Immature natural killer cell (primary cell): ENCODE results near the gene MEPE. TPM values are rescaled to one million over a fixed set of nuclear protein-coding genes. Genes with fewer than 3 reads are reported as not detected.

Source experiments
- DNase-seq, 3 donors: peaks; one replicate each; pipeline ENCODE4 v3.0.0; 2022; ENCODE audit warnings: mixed read lengths in 1 of 3
- H3K27ac Mint-ChIP-seq, 6 donors: one replicate each; pipeline ENCODE4 v1.8.0; 2020; ENCODE audit warnings: mixed read lengths in 6 of 6, mild to moderate bottlenecking in 5 of 6, inconsistent platforms in 4 of 6, moderate library complexity in 3 of 6
- H3K27me3 Mint-ChIP-seq, 3 donors: one replicate each; pipeline ENCODE4 v1.8.0; 2020 to 2021; ENCODE audit warnings: low read depth in 3 of 3, mild to moderate bottlenecking in 3 of 3, mixed read lengths in 3 of 3, moderate library complexity in 3 of 3, inconsistent platforms in 1 of 3
- H3K36me3 Mint-ChIP-seq, 3 donors: one replicate each; pipeline ENCODE4 v1.8.0; 2020; ENCODE audit warnings: mixed read lengths in 3 of 3, inconsistent platforms in 2 of 3, mild to moderate bottlenecking in 2 of 3
- H3K4me1 Mint-ChIP-seq, 2 donors: one replicate each; pipeline ENCODE4 v1.8.0; 2020; ENCODE audit warnings: inconsistent platforms in 2 of 2, mild to moderate bottlenecking in 2 of 2, mixed read lengths in 2 of 2, moderate library complexity in 1 of 2
- H3K4me3 Mint-ChIP-seq, 5 donors: one replicate each; pipeline ENCODE4 v1.8.0; 2020; ENCODE audit warnings: mild to moderate bottlenecking in 5 of 5, mixed read lengths in 5 of 5, inconsistent platforms in 3 of 5, moderate library complexity in 3 of 5
- H3K9me3 Mint-ChIP-seq, 6 donors: one replicate each; pipeline ENCODE4 v1.8.0; 2020; ENCODE audit warnings: mild to moderate bottlenecking in 6 of 6, mixed read lengths in 6 of 6, inconsistent platforms in 4 of 6, moderate library complexity in 3 of 6
- polyA plus RNA-seq, 3 donors: library from polyadenylated mRNA; unstranded; fragments of 300-500 nt; fragmentation: Illumina TruSeq; gene quantifications; one replicate each; pipeline ENCODE4 v1.2.3, GENCODE V29; 2021

The MEPE gene
- polyA plus RNA-seq, 3 donors from 2014 or later, result not detected

DNA sequence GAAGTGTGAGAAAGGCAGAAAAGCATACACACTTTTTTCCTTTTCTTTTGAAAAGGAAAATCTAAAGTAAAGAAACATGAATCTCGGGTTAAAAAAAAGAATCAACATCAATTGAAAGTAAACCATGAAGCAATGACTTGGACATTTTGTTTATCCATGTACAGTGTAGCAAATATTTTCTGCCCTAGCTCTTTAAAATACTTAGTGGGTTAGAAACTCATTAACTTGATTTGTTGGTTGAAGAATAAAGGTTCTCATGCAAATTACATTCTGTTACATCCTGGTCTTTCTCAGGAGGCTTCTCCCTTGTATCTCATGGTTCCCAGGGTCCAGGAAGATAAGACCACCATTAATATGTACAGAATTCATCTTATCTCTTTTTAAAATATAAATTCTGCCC, 9.0 kb upstream of the MEPE start:
- Mint-ChIP-seq H3K4me3 (no peak overlapping the region), H3K36me3 (no peaks in the 10 kb centered on the region), H3K9me3 (peaks cover 0 to 4% (median 2%) of the 10 kb centered on the region in 6 donors), H3K27me3 (peaks cover 2 to 5% (median 4%) of the 10 kb centered on the region in 3 donors), H3K27ac (no peak overlapping the region), H3K4me1 (no peaks in the 10 kb centered on the region)
- no peak for DNase-seq

DNA sequence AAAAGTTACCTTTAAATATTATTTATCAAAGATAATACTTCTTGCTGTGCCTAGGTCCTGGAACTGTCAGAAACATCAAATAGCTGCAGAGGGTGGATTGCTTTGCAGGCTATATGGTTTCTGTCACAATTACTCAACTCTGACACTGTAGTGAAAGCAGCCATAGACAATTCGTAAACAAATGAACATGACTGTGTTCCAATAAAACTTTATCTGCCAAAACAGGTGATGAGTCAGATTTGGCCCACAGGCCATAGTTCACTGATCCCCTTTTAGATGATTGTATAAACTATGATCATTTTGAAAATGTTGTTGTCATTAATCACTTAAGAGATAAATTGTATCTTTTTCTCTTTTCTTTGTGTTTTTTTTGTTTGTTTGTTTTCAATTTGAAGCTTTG, 8.4 kb upstream of the MEPE start:
- peaks cover 0 to 5% (median 4%) of the 10 kb centered on the region in 3 donors for H3K27me3 Mint-ChIP-seq
- peaks cover 0 to 4% (median 2%) of the 10 kb centered on the region in 6 donors for H3K9me3 Mint-ChIP-seq
- no peaks in the 10 kb centered on the region for H3K36me3 Mint-ChIP-seq
- no peak overlapping the region for H3K27ac Mint-ChIP-seq
- H3K4me1 Mint-ChIP-seq, result no peaks in the 10 kb centered on the region
- DNase-seq, result no peak
- no peak overlapping the region for H3K4me3 Mint-ChIP-seq

DNA sequence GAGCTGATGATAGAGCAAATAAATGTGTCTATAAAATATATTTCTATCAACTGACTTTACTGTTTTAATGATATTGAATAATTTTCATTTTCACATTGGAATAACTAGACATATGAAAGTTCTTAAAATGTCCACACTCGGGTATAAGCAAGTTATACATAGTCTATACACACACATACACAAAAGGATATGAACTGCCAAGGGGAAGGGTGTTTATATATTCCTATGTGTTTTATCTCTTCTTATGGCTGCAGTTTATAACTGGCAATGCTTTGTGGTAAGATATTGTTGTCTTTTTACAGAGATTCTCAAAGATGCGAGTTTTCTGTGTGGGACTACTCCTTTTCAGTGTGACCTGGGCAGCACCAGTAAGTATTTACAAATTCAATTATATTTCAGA, 1.6 kb downstream of the MEPE start:
- H3K36me3 Mint-ChIP-seq, result no peaks in the 10 kb centered on the region

DNA sequence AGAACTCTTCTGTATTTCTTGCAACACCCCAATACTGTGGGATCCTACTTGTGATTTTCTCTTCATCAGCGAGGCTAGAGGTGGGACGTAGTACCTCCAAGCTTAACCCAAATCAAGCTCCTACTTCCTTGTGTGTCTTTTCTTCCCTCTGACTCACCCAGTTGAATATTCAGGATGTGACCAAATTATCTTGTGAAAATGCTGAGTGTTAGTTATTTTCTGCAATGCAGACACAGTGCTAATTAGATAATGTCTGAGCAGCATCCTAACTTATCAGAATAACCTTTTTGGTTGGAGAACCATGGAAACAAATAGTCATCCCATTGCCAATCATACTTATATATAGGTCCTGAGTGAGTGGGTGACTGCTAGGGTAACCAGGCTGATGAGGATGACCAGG, 2.4 kb downstream of the MEPE start:
- no peaks in the 10 kb centered on the region for H3K4me1 Mint-ChIP-seq
- H3K27ac Mint-ChIP-seq, result no peak overlapping the region
- peaks cover 4 to 8% (median 6%) of the 10 kb centered on the region in 3 donors for H3K27me3 Mint-ChIP-seq
- DNase-seq, result no peak
- H3K36me3 Mint-ChIP-seq, result no peaks in the 10 kb centered on the region
- no peaks in the 10 kb centered on the region for H3K9me3 Mint-ChIP-seq
- H3K4me3 Mint-ChIP-seq, result no peak overlapping the region

More for the DNA sequence above, 1.6 kb downstream of the MEPE start:
- Mint-ChIP-seq H3K27me3 (peaks cover 3 to 8% (median 5%) of the 10 kb centered on the region in 3 donors), H3K4me1 (no peaks in the 10 kb centered on the region), H3K4me3 (no peak overlapping the region), H3K27ac (no peak overlapping the region), H3K9me3 (no peaks in the 10 kb centered on the region)
- DNase-seq, result no peak

DNA sequence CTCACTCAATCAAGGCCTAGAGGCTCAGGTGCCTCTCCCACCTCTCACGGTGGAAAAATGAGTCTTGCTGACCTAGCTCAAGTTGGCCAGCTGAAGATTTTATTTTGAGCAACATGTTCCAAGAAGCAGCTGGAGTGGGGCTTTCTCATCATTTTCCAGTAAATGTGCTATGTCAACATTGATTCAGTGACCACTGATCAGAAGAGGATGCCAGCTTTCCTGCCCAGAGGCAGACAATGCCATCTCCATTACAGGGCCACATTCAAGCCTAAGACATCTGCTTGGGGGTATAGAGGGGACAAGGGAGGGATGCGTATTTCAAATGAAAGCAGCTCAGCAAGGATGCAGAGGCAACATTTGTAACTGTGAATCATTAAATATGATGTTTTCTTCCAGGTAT, 3.0 kb downstream of the MEPE start:
- Mint-ChIP-seq H3K4me3 (no peak overlapping the region), H3K27me3 (peaks cover 4 to 6% (median 4%) of the 10 kb centered on the region in 3 donors), H3K27ac (no peak overlapping the region), H3K4me1 (no peaks in the 10 kb centered on the region), H3K36me3 (no peaks in the 10 kb centered on the region), H3K9me3 (no peaks in the 10 kb centered on the region)
- no peak for DNase-seq

DNA sequence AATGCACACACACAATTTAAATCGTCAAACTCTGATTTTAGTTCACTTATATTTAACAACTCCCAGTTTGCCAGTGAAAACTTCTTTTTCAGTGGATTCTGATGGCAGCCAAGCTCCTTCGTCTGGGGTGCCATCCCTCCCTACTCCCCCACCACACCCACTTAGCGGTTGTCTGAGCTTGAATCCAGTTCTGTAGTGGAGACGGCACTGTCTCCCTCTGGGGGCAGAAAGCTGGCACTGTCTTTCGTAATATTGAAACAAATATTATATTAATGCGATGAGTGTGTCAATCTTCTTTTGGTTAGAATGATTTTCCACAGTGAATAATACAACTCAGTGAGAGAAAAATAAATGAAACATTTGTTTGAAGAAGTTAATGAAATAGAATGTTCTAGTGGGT, 5.4 kb downstream of the MEPE start:
- no peak overlapping the region for H3K4me3 Mint-ChIP-seq
- no peak for DNase-seq
- H3K36me3 Mint-ChIP-seq, result no peaks in the 10 kb centered on the region
- H3K4me1 Mint-ChIP-seq, result no peaks in the 10 kb centered on the region
- no peak overlapping the region for H3K27ac Mint-ChIP-seq
- H3K9me3 Mint-ChIP-seq, result no peaks in the 10 kb centered on the region
- H3K27me3 Mint-ChIP-seq, result peaks cover 4 to 8% (median 6%) of the 10 kb centered on the region in 3 donors

DNA sequence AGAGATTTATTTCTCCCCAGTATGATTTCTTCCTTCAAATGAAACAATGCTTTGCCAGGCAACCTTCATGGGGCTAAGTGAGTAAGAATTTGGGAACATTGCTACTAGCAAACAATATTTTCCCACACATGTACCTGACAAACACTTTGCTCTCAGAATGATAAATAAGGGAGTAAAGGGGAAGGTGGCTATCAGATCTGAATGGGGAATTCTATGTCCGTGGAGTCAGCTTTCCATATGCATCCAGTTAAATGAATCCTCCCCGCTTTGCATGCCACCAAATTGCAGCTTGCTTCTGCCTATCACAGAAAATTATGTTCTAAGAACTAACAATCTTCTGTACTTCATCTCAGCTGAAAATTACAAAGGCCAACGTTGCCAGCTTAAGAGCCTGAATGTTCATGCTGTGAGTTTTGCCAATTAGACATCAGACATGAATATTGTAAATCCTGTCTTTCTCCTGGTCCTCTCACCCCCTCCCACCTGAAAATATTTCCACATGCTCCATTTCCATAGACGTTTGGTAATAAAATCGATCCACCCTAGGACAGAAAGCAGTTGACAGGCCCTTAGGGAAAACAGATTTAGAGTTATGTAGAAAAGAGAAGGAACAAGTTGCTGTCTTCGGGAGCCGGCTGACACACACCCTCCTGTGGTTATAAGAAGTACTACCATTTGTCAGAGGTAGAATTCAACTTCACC, 6.3 kb downstream of the MEPE start:
- Mint-ChIP-seq H3K4me1 (no peaks in the 10 kb centered on the region), H3K9me3 (no peaks in the 10 kb centered on the region), H3K27me3 (peaks cover 4 to 9% (median 7%) of the 10 kb centered on the region in 3 donors), H3K27ac (no peak overlapping the region), H3K4me3 (no peak overlapping the region), H3K36me3 (no peaks in the 10 kb centered on the region)
- DNase-seq, result no peak

DNA sequence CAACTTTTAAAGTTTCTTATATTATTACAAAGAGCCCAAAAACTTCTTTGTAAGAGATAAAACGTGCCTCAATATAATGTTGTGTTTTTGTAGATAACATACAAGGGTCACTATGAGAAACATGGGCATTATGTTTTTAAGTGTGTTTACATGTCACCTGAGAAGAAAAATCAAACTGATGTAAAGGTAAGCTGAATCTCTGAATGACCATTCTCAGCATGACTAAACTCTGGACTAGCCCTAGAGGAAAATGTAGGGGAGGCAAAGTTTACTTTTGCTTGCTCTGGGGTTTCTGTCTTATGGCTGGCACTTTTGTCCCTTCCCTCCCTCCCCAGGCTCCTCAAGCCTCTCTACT, 6.8 kb downstream of the MEPE start:
- Mint-ChIP-seq H3K4me3 (no peak overlapping the region), H3K27ac (no peak overlapping the region), H3K9me3 (no peaks in the 10 kb centered on the region), H3K4me1 (no peaks in the 10 kb centered on the region), H3K27me3 (peaks cover 4 to 10% (median 8%) of the 10 kb centered on the region in 3 donors), H3K36me3 (no peaks in the 10 kb centered on the region)
- no peak for DNase-seq

DNA sequence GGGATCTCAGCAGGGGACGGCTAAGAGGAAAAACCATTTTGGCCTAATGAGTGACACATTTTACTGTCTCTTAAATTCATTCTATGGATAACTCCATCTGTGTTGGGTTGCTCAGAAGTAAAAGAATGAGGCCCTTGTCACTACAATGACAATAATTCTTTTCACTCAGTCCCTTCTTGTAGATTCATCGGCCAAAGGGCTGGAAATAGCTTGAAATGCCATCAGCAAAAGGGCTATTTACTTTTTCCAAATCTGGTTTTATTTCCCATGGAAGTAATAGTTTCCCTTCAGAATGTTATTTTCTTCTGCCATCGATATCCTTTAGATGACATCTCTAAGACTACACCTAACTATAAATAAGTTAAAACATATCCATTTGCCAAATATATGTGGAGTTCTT, 7.4 kb downstream of the MEPE start:
- Mint-ChIP-seq H3K27ac (no peak overlapping the region), H3K36me3 (no peaks in the 10 kb centered on the region), H3K4me1 (no peaks in the 10 kb centered on the region), H3K27me3 (peaks cover 4 to 9% (median 8%) of the 10 kb centered on the region in 3 donors), H3K9me3 (no peaks in the 10 kb centered on the region), H3K4me3 (no peak overlapping the region)
- no peak for DNase-seq

DNA sequence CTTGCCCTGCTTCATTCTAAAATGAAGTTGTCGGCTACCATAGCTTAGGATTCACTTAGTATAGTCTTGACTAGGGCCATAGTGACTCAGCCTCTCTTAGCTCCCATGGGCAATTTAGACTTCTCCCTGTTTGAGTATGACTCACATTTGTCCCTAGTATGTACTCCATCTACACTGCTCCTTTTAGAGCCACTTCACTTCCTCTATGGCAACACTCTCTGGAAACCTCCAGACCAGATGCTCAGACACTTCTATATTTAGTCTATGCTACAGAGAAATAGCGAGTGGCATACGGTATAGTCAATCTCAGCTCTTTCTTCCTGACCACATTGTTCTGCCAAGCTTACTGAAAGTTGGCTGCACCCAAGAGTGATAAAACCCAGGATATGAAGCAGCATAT, 11.2 kb downstream of the MEPE start:
- no peaks in the 10 kb centered on the region for H3K36me3 Mint-ChIP-seq
- H3K4me1 Mint-ChIP-seq, result peaks cover under 1 to 5% of the 10 kb centered on the region in 2 donors
- DNase-seq, result no peak
- H3K4me3 Mint-ChIP-seq, result no peak overlapping the region
- peaks cover 5 to 10% (median 6%) of the 10 kb centered on the region in 3 donors for H3K27me3 Mint-ChIP-seq
- no peaks in the 10 kb centered on the region for H3K9me3 Mint-ChIP-seq
- H3K27ac Mint-ChIP-seq, result no peak overlapping the region

DNA sequence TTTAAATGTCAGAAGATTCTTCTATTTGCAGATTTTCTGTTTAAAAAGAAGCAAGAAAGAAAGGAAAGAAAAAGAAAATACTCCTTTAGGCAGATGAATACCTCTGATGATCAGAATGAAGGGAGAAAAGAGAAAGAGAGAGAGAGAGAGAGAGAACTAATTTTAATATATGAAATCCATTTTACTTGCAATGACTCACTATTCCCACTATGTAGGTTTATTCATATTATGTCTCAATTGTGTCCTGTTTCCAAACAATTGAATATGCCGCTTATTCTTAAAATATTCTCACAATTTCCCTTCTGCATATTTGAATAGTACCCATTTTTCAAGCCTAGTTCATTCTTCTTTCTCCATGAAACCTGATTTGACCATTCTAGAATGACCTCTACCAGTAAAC, 11.7 kb downstream of the MEPE start:
- Mint-ChIP-seq H3K27me3 (peaks cover 3 to 10% (median 5%) of the 10 kb centered on the region in 3 donors), H3K27ac (no peak overlapping the region), H3K9me3 (no peaks in the 10 kb centered on the region), H3K4me3 (no peak overlapping the region), H3K36me3 (no peaks in the 10 kb centered on the region), H3K4me1 (peaks cover 4 to 10% of the 10 kb centered on the region in 2 donors)
- DNase-seq, result no peak

DNA sequence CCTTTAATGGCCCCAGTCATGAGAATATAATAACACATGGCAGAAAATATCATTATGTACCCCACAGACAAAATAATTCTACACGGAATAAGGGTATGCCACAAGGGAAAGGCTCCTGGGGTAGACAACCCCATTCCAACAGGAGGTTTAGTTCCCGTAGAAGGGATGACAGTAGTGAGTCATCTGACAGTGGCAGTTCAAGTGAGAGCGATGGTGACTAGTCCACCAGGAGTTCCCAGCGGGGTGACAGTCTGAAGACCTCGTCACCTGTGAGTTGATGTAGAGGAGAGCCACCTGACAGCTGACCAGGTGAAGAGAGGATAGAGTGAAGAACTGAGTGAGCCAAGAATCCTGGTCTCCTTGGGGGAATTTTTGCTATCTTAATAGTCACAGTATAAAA, 13.5 kb downstream of the MEPE start:
- H3K4me3 Mint-ChIP-seq, result no peak overlapping the region

DNA sequence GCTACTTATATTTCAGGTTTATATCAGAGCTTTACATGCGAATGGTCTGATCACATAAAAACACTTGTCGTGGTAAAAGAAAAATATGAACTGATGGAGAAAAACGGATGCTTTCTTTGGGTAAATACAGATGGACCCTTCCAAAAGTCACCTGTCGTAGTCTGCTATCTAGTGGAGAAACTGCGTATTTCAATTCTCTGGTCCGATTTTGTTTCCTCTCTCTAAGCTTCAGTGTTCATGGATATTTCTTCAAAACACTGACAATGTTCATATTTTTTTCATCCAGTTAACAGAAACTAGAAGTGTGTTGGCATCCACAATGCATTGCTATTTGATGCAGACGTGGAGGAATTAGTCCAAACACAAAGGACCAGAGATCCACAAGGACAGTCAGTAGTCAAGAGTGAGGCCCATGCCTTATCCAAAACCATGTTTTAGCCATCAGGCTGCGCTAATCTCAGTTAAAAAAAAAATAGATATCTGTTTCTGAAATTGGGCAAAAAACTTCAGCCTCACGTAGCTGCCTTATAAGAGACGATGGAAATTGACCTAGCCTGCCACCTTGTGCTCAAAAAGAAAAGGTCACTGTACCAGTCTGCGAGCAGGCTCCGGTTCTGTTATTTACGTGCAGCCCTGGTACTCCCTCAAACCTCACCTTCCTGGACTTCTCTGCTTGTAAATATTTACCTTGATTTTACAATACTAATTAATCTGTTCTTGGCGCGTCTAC, 16.0 kb downstream of the MEPE start:
- H3K27me3 Mint-ChIP-seq, result peaks cover 2 to 6% (median 3%) of the 10 kb centered on the region in 3 donors

More for the DNA sequence above, 13.5 kb downstream of the MEPE start:
- Mint-ChIP-seq H3K27me3 (peaks cover 3 to 10% (median 3%) of the 10 kb centered on the region in 3 donors), H3K27ac (no peak overlapping the region), H3K36me3 (no peaks in the 10 kb centered on the region), H3K9me3 (no peaks in the 10 kb centered on the region), H3K4me1 (peaks cover 4 to 16% of the 10 kb centered on the region in 2 donors)
- no peak for DNase-seq

DNA sequence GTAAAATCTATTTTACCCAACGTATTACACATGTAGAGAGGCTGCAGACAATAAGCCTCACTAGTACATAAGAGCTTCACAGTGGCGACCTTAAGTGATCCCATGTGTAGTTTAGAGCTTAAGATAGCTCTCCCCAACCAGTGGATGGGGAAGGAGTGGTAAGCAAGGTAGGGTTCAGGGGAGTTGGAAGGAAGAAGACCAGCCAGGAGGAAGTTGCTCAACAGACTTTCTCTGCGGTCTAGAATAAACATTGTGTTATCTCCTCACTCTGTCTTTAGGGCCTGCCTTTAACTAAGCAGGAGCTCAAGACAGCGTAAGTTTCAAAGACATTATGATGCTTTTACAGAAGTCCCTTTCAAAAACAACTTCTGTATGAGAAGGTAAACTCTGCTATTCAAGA, 16.8 kb downstream of the MEPE start:
- Mint-ChIP-seq H3K9me3 (no peaks in the 10 kb centered on the region), H3K27ac (no peak overlapping the region), H3K36me3 (no peaks in the 10 kb centered on the region), H3K27me3 (peaks cover 0 to 4% (median 3%) of the 10 kb centered on the region in 3 donors), H3K4me1 (peaks cover 4 to 16% of the 10 kb centered on the region in 2 donors), H3K4me3 (no peak overlapping the region)
- DNase-seq, result no peak

More for the DNA sequence above, 16.0 kb downstream of the MEPE start:
- no peaks in the 10 kb centered on the region for H3K36me3 Mint-ChIP-seq
- peaks cover 4 to 16% of the 10 kb centered on the region in 2 donors for H3K4me1 Mint-ChIP-seq
- DNase-seq, result peak in 2 of 3 donors; percentile 24 to 31
- H3K9me3 Mint-ChIP-seq, result no peaks in the 10 kb centered on the region
- H3K27ac Mint-ChIP-seq, result no peak overlapping the region
- peak overlapping the region in 3 of 5 donors; percentile 19 to 57 (median 46) for H3K4me3 Mint-ChIP-seq
